HG02840 (cell line): Measurements from ENCODE around the gene SPATA16.
"Not testable (repeated sequence)": the region's sequence is repeated elsewhere in the genome, so short reads cannot be mapped to it uniquely, and the experiment has no call there.

Experiments
- ATAC-seq: cut with Tn5 transposase; IDR thresholded peaks from one replicate; pipeline ENCODE4 v1.9.1; 2021; ENCODE audit warnings: mild to moderate bottlenecking, moderate library complexity, moderate number of reproducible peaks; ENCODE audit not compliant: unreplicated experiment, low FRiP score

SPATA16 gene

GRCh38 chr3:172903642-172904320 is 237.3 kb downstream of the SPATA16 start:
- no peak for ATAC-seq

DNA sequence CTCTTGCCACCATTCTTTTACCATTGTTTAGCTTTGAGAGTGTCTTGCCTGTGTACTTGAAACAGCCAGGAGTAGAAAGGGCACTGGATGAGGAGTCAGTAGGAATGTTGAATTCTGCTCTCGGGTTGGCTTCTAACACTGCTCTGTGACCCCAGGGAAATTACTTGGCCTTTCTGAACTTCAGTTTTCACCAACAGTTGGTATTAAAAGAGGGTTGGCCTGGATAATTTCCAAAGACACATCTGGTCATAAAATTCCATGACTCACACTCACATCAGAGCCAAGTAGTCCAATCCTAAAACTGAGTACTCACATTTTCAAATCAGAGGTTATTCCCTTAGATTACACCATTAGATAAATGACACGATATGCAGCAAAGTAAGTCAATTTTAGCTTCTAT is 248.9 kb downstream of the SPATA16 start:
- no peak for ATAC-seq

- no peak for ATAC-seq
Observed at GRCh38 chr3:172885704-172886103, 255.3 kb downstream of the SPATA16 start.

DNA sequence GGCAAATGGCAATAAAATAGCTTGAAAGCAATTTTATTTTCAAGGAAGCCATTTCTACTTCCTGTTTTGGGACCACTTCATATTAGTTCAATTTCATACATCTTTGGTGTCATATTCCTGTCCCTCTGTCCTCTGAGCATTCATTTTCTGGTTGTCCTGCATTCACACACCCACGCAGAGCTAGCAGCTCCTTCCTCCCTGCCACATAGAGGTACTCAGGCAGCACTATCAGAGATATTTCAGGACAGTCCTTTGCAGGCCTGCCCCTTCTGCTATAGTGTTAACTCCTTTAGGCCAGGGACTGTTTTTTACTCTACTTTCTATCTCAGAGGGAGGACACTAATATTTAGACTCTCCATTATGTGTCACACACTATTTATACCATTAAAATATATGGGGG is 258.5 kb downstream of the SPATA16 start:
- no peak for ATAC-seq

DNA sequence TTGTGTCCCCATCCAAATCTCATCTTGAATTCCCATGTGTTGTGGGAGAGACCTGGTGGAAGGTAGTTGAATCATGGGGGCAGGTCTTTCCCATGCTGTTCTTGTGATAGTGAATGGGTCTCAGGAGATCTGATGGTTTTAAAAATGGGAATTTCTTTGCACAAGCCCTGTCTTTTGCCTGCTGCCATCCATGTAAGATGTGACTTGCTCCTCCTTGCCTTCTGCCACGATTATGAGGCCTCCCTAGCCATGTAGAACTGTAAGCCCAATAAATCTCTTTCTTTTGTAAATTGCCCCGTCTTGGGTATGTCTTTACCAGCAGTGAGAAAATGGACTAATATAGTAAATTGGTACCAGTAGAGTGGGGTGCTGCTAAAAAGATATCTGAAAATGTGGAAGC is 261.7 kb downstream of the SPATA16 start:
- ATAC-seq, result not testable (repeated sequence)

- ATAC-seq, result no peak
Observed at GRCh38 chr3:172877011-172877410, 264.0 kb downstream of the SPATA16 start.

GRCh38 chr3:172876297-172876696 is 264.7 kb downstream of the SPATA16 start:
- ATAC-seq, result no peak

DNA sequence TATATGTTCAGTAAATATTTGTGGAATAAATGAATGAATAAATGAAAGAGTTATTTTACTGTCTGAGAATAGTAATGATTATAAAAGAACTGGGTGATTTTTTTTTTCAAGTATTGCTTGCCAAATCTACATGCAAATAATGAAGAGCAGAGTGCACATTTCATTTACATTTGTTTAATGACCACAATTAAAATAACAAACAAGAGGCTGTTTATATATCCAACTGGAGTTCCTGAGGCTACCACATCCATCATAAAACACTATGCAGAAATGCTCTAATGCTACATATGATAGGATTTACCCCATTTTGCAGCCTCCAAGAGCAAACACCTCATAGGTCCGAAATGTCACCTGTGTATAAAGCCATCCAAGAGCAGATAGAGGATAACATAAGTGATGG is 266.0 kb downstream of the SPATA16 start:
- ATAC-seq, result no peak

DNA sequence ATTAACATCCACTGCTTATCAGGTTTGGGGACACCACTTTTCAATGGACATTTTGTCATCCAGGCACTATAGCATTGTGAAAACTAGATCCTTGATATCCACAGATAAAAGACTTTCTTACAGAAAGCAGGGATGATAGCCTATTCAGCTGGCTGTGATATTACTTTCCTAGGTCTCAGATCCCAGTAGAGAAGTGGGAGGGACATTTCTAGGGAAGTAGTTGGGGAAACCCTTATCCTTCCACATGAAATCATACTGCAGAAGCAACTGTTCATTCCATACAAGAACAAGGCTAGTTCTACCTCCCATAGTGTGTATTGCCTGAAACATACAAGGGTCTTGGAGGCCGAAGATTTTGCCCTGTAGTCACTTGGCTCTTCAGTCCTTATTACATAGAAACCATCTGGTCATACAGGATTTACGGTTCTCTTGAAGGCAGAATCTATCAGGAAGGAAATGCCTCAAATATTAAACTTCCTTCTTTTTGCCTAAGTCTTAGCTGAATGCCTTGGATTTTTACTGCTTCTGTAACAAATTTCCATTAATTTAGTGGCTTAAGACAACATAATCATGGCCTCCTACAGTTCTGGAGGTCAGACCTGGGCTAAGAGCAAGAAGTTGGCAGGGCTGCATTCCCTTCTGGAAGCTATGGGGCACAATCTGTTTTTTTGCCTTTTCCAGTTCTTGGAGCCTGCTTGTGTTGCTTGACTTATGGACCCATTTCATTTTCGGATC is 271.1 kb downstream of the SPATA16 start:
- no peak for ATAC-seq

DNA sequence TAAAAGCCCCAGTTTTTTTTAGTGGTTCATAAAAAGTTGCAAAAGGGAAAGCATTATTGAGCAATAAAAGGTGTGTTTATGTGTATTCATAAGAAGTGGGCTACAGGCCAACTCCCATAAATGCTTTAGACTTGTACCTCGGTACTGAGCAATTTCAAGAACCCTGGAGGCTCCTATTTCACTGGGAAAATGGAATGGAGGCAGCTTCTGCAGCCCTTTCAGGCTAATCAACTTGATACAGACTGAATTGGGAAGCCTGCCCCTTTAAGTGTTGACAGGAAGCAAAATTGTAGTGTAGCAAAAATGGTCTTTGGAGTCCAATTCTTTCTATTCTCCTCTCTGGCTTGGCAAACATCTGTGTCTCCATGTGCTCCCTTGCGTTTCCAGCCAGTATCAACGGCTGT is 271.7 kb downstream of the SPATA16 start:
- ATAC-seq, result no peak

- ATAC-seq, result no peak
Observed at GRCh38 chr3:172868582-172869200, 272.3 kb downstream of the SPATA16 start.

DNA sequence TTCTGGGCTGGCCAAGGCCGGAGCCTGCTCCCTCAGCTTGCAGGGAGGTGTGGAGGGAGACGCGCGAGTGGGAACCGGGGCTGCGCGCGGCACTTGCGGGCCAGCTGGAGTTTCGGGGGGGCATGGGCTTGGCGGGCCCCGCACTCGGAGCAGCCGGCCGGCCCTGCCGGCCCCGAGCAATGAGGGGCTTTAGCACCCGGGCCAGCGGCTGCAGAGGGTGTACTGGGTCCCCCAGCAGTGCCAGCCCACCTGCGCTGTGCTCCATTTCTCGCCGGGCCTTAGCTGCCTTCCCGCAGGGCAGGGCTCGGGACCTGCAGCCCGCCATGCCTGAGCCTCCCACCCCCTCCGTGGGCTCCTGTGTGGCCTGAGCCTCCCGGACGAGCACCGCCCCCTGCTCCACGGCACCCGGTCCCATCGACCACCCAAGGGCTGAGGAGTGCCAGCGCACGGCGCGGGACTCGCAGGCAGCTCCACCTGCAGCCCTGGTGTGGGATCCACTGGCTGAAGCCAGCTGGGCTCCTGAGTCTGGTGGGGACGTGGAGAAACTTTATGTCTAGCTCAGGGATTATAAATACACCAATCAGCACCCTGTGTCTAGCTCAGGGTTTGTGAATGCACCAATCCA is 274.2 kb downstream of the SPATA16 start:
- not testable (repeated sequence) for ATAC-seq

- ATAC-seq, result no peak
Observed at GRCh38 chr3:172859041-172859440, 282.0 kb downstream of the SPATA16 start.

GRCh38 chr3:172856795-172857742 is 284.0 kb downstream of the SPATA16 start:
- no peak for ATAC-seq

- ATAC-seq, result no peak
Observed at GRCh38 chr3:172855037-172855436, 286.0 kb downstream of the SPATA16 start.

GRCh38 chr3:172853921-172854666 is 286.9 kb downstream of the SPATA16 start:
- no peak for ATAC-seq

DNA sequence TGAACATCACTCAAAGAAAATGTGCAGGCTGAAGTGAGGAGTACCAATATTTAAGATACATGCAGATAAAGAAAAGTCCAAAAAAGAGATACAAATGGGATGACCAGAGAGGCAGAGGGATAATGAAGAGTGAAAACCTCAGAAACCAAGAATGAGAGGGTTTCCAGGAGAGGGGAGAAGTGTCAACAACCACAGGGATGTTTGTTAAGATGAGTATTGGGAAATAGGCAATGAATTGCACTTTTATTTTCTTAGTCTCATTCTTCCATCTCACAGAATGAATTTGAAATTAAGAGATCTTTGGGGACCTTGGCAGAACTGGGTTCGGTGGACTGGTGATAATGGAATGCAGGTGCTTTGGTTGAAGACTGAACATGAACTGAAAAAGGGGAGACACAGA is 288.0 kb downstream of the SPATA16 start:
- no peak for ATAC-seq

DNA sequence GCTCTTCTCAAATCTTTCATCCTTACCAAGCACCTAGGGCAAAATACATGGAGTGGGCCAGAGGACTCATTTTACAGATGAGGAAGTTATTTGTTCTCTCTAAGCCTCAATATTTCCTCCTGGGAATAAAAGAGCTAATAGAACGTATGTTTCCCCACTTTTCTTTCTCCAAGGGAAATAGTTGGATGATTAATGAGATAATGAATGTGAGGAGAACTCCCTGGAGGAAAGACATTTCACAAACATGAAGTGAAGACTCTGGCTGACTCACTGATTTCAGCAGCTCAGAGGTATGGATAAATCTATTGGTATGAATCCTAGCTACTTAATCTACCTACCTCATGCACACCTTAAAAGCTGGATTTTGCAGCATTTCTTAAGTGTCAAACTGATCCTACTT is 292.1 kb downstream of the SPATA16 start:
- no peak for ATAC-seq

DNA sequence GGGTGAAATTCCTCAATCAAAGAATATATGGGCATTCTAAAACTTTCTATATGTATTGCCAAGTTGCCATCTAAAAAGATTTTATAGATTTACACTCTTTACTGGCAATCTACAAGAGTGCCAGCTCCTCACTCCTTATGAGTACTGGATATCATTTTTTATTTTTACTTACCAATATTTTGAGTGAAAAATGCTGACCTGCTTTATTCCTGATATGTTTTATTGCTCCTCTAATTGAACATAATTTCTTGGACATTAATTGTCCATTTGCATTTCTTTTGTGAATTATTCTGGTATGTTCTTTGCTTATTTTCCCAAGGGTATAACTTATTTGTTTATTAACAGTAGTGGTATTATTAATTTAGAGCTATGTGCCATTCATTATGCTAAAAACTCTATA is 293.7 kb downstream of the SPATA16 start:
- ATAC-seq, result no peak
